Measurements from ENCODE around the gene MED17. TPM values are rescaled to one million over a fixed set of nuclear protein-coding genes. Genes with fewer than 3 reads are reported as not detected.

The MED17 gene
- total and polyA plus RNA-seq, 2 of the 13 experiments (the other 11 are each of a cell fraction or from before 2014, with no cell fraction given) = 23.1 to 37.0 TPM

- TF ChIP-seq ZBTB14 (CRISPR knock-in tag; IDR thresholded peaks at IDR 0.05) (no peak), MTF1 (CRISPR knock-in tag; IDR thresholded peaks at IDR 0.05) (peak; percentile 13; the same call in 1 of the 2 replicates), ZNF709 (CRISPR knock-in tag; IDR thresholded peaks at IDR 0.05) (peak; percentile 50; the same call in 1 of the 2 replicates), RFXAP (CRISPR knock-in tag; IDR thresholded peaks at IDR 0.05; ENCODE audit: borderline replicate concordance) (peak; percentile 55), ZNF687 (CRISPR knock-in tag; IDR thresholded peaks at IDR 0.05) (peak; percentile 92), ZNF333 (CRISPR knock-in tag; IDR thresholded peaks at IDR 0.05; ENCODE audit: borderline replicate concordance) (no peak), TERF1 (CRISPR knock-in tag; IDR thresholded peaks at IDR 0.05) (no peak), XRCC5 (optimal IDR thresholded peaks at IDR 0.05; ENCODE audit: low read length) (no peak), ZNF362 (CRISPR knock-in tag; IDR thresholded peaks at IDR 0.05; ENCODE audit: borderline replicate concordance) (no peak; the same call in 1 of the 2 replicates), FOXC1 (CRISPR knock-in tag; IDR thresholded peaks at IDR 0.05; ENCODE audit: borderline replicate concordance) (peak; percentile 62; the same call in 1 of the 2 replicates), ZNF878 (CRISPR knock-in tag; IDR thresholded peaks at IDR 0.05) (no peak), SAP130 (CRISPR knock-in tag; IDR thresholded peaks at IDR 0.05; ENCODE audit: low read depth) (peak; percentile 87), KAT2B (IDR thresholded peaks at IDR 0.05; ENCODE audit: borderline replicate concordance, low read depth, low read length) (no peak), PAXIP1 (CRISPR knock-in tag; conservative IDR thresholded peaks at IDR 0.05) (no peak; the same call in 1 of the 2 replicates), MEF2D (CRISPR knock-in tag; IDR thresholded peaks at IDR 0.05) (peak; percentile 90), POLR2AphosphoS2 (IDR thresholded peaks at IDR 0.05; ENCODE audit: low read depth, low read length) (no peak), HIVEP1 (CRISPR knock-in tag; IDR thresholded peaks at IDR 0.05) (peak; percentile 55; the same call in 1 of the 2 replicates)
Observed at GRCh38 chr11:93784145-93784934, at the start of gene MED17 (continued).

All from HepG2 (cell line).